GM18505 (cell line): Measurements from ENCODE around the gene MMP24.
"Not testable (repeated sequence)": the region's sequence is repeated elsewhere in the genome, so short reads cannot be mapped to it uniquely, and the experiment has no call there.

ENCODE experiments used
- ATAC-seq: cut with Tn5 transposase; IDR thresholded peaks from one replicate; pipeline ENCODE4 v1.9.1; 2021; ENCODE audit not compliant: unreplicated experiment
- POLR2A ChIP-seq: IDR thresholded peaks from 4 replicates; pipeline ENCODE4 v1.6.1; 2011; ENCODE audit warnings: borderline replicate concordance; ENCODE audit not compliant: insufficient read depth, insufficient read length; ENCODE audit errors: extremely low read depth

Gene MMP24

GRCh38 chr20:35226126-35226883 is at the start of gene MMP24:
Gene MMP24, plus strand, starts transcription at chr20:35226690. Its CDS starts 49 bp downstream, at chr20:35226739.
- no peak for ATAC-seq
- no peak for TF ChIP-seq POLR2A

- no peak for ATAC-seq
- no peak for TF ChIP-seq POLR2A
These were observed 46.9 kb upstream of the MMP24 start for GRCh38 chr20:35179292-35180212.

GRCh38 chr20:35180266-35180665 is 46.2 kb upstream of the MMP24 start:
- TF ChIP-seq POLR2A, result no peak
- no peak for ATAC-seq

GRCh38 chr20:35181731-35182130 is 44.8 kb upstream of the MMP24 start:
- no peak for ATAC-seq
- no peak for TF ChIP-seq POLR2A

GRCh38 chr20:35186691-35187289 is 39.7 kb upstream of the MMP24 start:
- not testable (repeated sequence) for ATAC-seq

GRCh38 chr20:35187584-35188190 is 38.8 kb upstream of the MMP24 start:
- TF ChIP-seq POLR2A, result no peak
- ATAC-seq, result no peak

- not testable (repeated sequence) for ATAC-seq
These were observed 37.3 kb upstream of the MMP24 start for GRCh38 chr20:35189223-35189622.

GRCh38 chr20:35190556-35190955 is 35.9 kb upstream of the MMP24 start:
- TF ChIP-seq POLR2A, result no peak
- no peak for ATAC-seq

- ATAC-seq, result no peak
These were observed 34.9 kb upstream of the MMP24 start for GRCh38 chr20:35191419-35192117.

GRCh38 chr20:35192118-35192872 is 34.2 kb upstream of the MMP24 start:
- no peak for TF ChIP-seq POLR2A
- no peak for ATAC-seq

More at GRCh38 chr20:35191419-35192117, 34.9 kb upstream of the MMP24 start:
- no peak for TF ChIP-seq POLR2A

GRCh38 chr20:35193031-35193791 is 33.3 kb upstream of the MMP24 start:
- not testable (repeated sequence) for ATAC-seq

- no peak for ATAC-seq
- no peak for TF ChIP-seq POLR2A
These were observed 30.2 kb upstream of the MMP24 start for GRCh38 chr20:35196313-35196712.
